HepG2 (cell line): Measurements from ENCODE around the gene TRPV4. TPM values are rescaled to one million over a fixed set of nuclear protein-coding genes. Genes with fewer than 3 reads are reported as not detected.

Experiments
- FOXA3 ChIP-seq: IDR thresholded peaks from 2 replicates; pipeline ENCODE4 v1.6.1; 2016; ENCODE audit warnings: missing genetic modification reagents, missing compliant biosample characterization
- HES4 ChIP-seq: sonication (generic); formaldehyde crosslinking; IDR thresholded peaks from 2 replicates; pipeline ENCODE4 v1.9.0; 2021; ENCODE audit warnings: mild to moderate bottlenecking, missing genetic modification reagents, borderline replicate concordance
- ISX ChIP-seq: sonication (generic); formaldehyde crosslinking; conservative IDR thresholded peaks from 2 replicates; pipeline ENCODE4 v1.5.0; 2020; ENCODE audit warnings: missing genetic modification reagents
- KMT2A ChIP-seq: sonication (generic); formaldehyde crosslinking; IDR thresholded peaks from 2 replicates; pipeline ENCODE4 v1.4.0; 2020; ENCODE audit warnings: missing genetic modification reagents
- MED1 ChIP-seq: sonication (generic); formaldehyde crosslinking; IDR thresholded peaks from 2 replicates; pipeline ENCODE4 v1.4.0; 2020; ENCODE audit warnings: missing genetic modification reagents
- MED8 ChIP-seq: sonication (generic); formaldehyde crosslinking; IDR thresholded peaks from 2 replicates; pipeline ENCODE4 v1.8.1; 2023; ENCODE audit warnings: mild to moderate bottlenecking, missing genetic modification reagents; ENCODE audit not compliant: insufficient replicate concordance
- NR1H2 ChIP-seq: sonication (generic); formaldehyde crosslinking; IDR thresholded peaks from 2 replicates; pipeline ENCODE4 v1.8.1; 2022; ENCODE audit warnings: low read depth, missing genetic modification reagents, borderline replicate concordance
- RXRA ChIP-seq: sonication (generic); formaldehyde crosslinking; IDR thresholded peaks from 2 replicates; pipeline ENCODE4 v1.5.1; 2020; ENCODE audit warnings: missing genetic modification reagents
- TBX2 ChIP-seq: sonication (generic); formaldehyde crosslinking; IDR thresholded peaks from 2 replicates; pipeline ENCODE4 v1.5.0; 2020; ENCODE audit warnings: missing genetic modification reagents, mild to moderate bottlenecking, borderline replicate concordance
- ZFX ChIP-seq: sonication (generic); formaldehyde crosslinking; IDR thresholded peaks from 2 replicates; pipeline ENCODE4 v1.4.0; 2020; ENCODE audit warnings: mild to moderate bottlenecking, low read depth, missing genetic modification reagents, moderate library complexity
- polyA plus RNA-seq, 8 experiments: library from polyadenylated mRNA; depleted of rRNA in 3 of 8; stranded (reverse) in 7 of 8; unstranded in 1 of 8; fragments of >200 nt; fragmentation: Illumina TruSeq in 4 of 8; extraction: Trizol in 4 of 8; gene quantifications; 2 replicates each; pipeline versions ENCODE4 v1.2.1 to v1.2.3, GENCODE V29; 2011 to 2016; ENCODE audit warnings: low read depth in 4 of 8, missing spikeins in 1 of 8, mixed read lengths in 1 of 8; ENCODE audit not compliant: insufficient read depth in 1 of 8
- total RNA-seq, 5 experiments: library from RNA; depleted of rRNA; stranded (reverse); fragments of >200 nt; fragmentation: Illumina TruSeq; extraction: Trizol; gene quantifications; 2 replicates each; pipeline ENCODE4 v1.2.3, GENCODE V29; 2016; ENCODE audit warnings: low read depth in 1 of 5
- TF ChIP-seq, protein P1 (sequence below): sonication (generic); formaldehyde crosslinking; IDR thresholded peaks from 2 replicates; pipeline ENCODE4 v1.4.0; 2020; ENCODE audit warnings: missing genetic modification reagents, borderline replicate concordance
- TF ChIP-seq, protein P2 (sequence below): sonication (generic); formaldehyde crosslinking; conservative IDR thresholded peaks from 2 replicates; pipeline ENCODE4 v1.4.0; 2020; ENCODE audit warnings: missing genetic modification reagents
- TF ChIP-seq, protein P3 (sequence below): sonication (generic); formaldehyde crosslinking; IDR thresholded peaks from 2 replicates; pipeline ENCODE4 v1.4.0; 2020; ENCODE audit warnings: mild to moderate bottlenecking, missing genetic modification reagents

The TRPV4 gene
- total and polyA plus RNA-seq, 2 of the 13 experiments (the other 11 are each of a cell fraction or from before 2014, with no cell fraction given), result 0.66 to 4.7 TPM

DNA sequence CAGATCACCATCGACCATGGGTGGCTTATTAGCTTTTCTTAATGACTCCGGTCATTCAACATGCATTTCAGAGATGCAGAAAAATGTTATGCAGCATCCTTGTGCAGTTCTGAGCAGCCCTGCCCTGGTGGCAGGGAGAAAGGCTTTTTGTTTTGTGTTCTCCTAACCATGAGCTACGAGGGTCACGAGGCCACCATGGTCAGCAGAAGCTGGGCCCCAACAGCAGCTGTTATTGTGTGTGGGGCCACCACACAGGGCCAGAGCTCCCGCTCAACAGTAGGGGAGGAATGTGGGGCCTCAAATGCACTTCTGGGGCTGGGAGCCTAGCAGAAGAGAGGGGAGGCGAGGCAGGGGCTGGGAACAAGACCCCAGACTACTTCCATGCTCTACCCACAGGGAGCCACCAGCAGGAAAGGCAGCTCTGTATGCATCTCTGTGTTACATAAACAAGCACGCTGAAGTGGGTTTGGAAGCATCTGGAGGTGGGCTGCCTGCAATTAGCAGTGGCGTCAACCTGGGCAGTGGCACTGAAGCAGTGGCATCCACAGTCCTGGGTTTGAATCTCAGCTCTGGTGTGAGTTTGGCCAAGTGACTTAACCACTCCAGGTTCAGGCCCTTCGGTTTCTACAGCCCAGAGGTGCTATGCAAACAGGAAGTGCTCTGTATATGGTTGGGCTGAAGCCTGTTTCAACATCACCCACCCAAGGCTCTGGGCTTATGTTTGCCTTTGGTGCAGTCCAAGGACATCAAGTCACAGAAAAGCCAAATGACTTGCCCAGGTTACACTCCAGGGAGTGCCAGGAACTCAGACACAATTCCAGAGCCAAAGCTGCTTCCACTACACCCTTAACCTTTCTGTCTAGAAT lies 30.9 kb upstream of the TRPV4 start (continued):
- TF ChIP-seq, protein P1, sequence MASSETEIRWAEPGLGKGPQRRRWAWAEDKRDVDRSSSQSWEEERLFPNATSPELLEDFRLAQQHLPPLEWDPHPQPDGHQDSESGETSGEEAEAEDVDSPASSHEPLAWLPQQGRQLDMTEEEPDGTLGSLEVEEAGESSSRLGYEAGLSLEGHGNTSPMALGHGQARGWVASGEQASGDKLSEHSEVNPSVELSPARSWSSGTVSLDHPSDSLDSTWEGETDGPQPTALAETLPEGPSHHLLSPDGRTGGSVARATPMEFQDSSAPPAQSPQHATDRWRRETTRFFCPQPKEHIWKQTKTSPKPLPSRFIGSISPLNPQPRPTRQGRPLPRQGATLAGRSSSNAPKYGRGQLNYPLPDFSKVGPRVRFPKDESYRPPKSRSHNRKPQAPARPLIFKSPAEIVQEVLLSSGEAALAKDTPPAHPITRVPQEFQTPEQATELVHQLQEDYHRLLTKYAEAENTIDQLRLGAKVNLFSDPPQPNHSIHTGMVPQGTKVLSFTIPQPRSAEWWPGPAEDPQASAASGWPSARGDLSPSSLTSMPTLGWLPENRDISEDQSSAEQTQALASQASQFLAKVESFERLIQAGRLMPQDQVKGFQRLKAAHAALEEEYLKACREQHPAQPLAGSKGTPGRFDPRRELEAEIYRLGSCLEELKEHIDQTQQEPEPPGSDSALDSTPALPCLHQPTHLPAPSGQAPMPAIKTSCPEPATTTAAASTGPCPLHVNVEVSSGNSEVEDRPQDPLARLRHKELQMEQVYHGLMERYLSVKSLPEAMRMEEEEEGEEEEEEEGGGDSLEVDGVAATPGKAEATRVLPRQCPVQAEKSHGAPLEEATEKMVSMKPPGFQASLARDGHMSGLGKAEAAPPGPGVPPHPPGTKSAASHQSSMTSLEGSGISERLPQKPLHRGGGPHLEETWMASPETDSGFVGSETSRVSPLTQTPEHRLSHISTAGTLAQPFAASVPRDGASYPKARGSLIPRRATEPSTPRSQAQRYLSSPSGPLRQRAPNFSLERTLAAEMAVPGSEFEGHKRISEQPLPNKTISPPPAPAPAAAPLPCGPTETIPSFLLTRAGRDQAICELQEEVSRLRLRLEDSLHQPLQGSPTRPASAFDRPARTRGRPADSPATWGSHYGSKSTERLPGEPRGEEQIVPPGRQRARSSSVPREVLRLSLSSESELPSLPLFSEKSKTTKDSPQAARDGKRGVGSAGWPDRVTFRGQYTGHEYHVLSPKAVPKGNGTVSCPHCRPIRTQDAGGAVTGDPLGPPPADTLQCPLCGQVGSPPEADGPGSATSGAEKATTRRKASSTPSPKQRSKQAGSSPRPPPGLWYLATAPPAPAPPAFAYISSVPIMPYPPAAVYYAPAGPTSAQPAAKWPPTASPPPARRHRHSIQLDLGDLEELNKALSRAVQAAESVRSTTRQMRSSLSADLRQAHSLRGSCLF (CRISPR knock-in tag), result no peak
- TF ChIP-seq HES4 (CRISPR knock-in tag) (no peak), FOXA3 (CRISPR knock-in tag) (peak; percentile 95), TBX2 (peak; percentile 88; the same call in 1 of the 2 replicates), RXRA (CRISPR knock-in tag) (peak; percentile 75), NR1H2 (CRISPR knock-in tag) (no peak), MED1 (peak; percentile 90), MED8 (CRISPR knock-in tag) (no peak), KMT2A (no peak; the same call in 1 of the 2 replicates), ZFX (CRISPR knock-in tag) (peak; percentile 73), ISX (no peak)
- TF ChIP-seq, protein P2, sequence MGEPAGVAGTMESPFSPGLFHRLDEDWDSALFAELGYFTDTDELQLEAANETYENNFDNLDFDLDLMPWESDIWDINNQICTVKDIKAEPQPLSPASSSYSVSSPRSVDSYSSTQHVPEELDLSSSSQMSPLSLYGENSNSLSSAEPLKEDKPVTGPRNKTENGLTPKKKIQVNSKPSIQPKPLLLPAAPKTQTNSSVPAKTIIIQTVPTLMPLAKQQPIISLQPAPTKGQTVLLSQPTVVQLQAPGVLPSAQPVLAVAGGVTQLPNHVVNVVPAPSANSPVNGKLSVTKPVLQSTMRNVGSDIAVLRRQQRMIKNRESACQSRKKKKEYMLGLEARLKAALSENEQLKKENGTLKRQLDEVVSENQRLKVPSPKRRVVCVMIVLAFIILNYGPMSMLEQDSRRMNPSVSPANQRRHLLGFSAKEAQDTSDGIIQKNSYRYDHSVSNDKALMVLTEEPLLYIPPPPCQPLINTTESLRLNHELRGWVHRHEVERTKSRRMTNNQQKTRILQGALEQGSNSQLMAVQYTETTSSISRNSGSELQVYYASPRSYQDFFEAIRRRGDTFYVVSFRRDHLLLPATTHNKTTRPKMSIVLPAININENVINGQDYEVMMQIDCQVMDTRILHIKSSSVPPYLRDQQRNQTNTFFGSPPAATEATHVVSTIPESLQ, result 0 out of 2 replicates have a peak, but pooled peaks have one; percentile 28
- TF ChIP-seq, protein P3, sequence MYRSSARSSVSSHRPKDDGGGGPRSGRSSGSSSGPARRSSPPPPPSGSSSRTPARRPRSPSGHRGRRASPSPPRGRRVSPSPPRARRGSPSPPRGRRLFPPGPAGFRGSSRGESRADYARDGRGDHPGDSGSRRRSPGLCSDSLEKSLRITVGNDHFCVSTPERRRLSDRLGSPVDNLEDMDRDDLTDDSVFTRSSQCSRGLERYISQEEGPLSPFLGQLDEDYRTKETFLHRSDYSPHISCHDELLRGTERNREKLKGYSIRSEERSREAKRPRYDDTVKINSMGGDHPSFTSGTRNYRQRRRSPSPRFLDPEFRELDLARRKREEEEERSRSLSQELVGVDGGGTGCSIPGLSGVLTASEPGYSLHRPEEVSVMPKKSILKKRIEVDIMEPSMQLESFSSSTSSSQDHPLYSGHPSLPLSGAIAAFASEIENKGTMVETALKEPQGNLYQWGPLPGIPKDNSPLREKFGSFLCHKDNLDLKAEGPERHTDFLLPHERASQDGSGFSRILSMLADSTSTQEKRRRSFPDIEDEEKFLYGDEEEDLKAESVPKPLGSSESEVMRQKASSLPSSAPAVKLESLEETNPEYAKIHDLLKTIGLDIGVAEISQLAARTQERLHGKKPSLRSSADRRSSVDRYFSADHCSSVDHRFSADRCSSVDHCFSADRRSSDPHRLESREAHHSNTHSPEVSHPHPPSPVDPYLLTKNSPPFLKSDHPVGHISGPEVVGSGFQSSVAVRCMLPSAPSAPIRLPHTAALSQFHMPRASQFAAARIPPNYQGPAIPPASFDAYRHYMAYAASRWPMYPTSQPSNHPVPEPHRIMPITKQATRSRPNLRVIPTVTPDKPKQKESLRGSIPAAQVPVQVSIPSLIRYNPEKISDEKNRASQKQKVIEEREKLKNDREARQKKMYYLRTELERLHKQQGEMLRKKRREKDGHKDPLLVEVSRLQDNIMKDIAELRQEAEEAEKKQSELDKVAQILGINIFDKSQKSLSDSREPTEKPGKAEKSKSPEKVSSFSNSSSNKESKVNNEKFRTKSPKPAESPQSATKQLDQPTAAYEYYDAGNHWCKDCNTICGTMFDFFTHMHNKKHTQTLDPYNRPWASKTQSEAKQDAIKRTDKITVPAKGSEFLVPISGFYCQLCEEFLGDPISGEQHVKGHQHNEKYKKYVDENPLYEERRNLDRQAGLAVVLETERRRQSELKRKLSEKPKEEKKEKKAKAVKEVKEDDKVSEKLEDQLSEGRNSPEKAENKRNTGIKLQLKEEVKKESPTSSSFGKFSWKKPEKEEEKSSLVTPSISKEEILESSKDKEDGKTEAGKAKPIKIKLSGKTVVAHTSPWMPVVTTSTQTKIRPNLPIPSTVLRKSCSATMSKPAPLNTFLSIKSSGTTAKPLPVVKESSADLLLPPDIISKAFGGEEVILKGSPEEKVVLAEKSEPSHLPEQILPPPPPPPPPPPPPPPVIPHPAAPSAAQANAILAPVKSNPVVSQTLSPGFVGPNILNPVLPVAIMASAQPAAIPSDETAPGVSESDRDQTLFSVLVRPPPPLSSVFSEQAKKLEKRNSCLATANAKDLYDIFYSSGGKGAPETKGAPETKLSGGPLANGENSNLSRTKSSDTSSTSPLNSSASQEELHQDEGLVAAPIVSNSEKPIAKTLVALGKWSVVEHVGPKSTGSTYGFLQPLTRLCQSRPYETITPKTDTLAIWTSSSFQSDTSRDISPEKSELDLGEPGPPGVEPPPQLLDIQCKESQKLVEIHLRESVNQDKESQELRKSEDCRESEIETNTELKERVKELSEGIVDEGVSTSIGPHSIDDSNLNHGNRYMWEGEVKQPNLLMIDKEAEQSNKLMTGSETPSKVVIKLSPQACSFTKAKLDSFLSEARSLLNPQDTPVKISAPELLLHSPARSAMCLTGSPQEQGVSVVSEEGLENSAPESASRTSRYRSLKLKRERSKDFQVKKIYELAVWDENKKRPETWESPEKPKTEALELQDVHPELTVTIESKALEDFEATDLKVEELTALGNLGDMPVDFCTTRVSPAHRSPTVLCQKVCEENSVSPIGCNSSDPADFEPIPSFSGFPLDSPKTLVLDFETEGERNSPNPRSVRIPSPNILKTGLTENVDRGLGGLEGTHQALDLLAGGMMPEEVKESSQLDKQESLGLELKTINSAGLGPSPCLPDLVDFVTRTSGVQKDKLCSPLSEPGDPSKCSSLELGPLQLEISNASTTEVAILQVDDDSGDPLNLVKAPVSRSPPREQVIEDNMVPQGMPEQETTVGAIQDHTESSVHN (CRISPR knock-in tag), result no peak
